DOHH2 (cell line): ENCODE results near the gene ZNF691.

Experiments used
- EZH2phosphoT487 ChIP-seq: fragments of 200-600 bp; sonication (generic); IDR thresholded peaks from 2 replicates; pipeline ENCODE4 v1.6.1; 2017; ENCODE audit warnings: borderline replicate concordance, mild to moderate bottlenecking, antibody characterized with exemption, low read length, moderate library complexity, mixed read lengths
- TF ChIP-seq, protein P1 (sequence below): fragments of 200-600 bp; sonication (generic); IDR thresholded peaks from one replicate; pipeline ENCODE4 v1.5.1; 2014; ENCODE audit warnings: antibody characterized with exemption, mild to moderate bottlenecking, low read depth, low read length; ENCODE audit not compliant: poor library complexity, severe bottlenecking

GRCh38 chr1:42822800-42823392 is 23.5 kb upstream of the ZNF691 start:
- TF ChIP-seq, protein P1, sequence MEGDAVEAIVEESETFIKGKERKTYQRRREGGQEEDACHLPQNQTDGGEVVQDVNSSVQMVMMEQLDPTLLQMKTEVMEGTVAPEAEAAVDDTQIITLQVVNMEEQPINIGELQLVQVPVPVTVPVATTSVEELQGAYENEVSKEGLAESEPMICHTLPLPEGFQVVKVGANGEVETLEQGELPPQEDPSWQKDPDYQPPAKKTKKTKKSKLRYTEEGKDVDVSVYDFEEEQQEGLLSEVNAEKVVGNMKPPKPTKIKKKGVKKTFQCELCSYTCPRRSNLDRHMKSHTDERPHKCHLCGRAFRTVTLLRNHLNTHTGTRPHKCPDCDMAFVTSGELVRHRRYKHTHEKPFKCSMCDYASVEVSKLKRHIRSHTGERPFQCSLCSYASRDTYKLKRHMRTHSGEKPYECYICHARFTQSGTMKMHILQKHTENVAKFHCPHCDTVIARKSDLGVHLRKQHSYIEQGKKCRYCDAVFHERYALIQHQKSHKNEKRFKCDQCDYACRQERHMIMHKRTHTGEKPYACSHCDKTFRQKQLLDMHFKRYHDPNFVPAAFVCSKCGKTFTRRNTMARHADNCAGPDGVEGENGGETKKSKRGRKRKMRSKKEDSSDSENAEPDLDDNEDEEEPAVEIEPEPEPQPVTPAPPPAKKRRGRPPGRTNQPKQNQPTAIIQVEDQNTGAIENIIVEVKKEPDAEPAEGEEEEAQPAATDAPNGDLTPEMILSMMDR, result no peak
- TF ChIP-seq EZH2phosphoT487, result no peak
